DMS114 treated with DMSO at 0.1 percent for 48 hours (cell line): ENCODE measurements around the gene ABCB9.
"Not testable (repeated sequence)": the region's sequence is repeated elsewhere in the genome, so short reads cannot be mapped to it uniquely, and the experiment has no call there.

ENCODE experiments used
- DNase-seq: peaks from one replicate; lab custom pipeline; 2025; ENCODE audit not compliant: unreplicated experiment; lab: John Stamatoyannopoulos, UW

Gene ABCB9

DNA sequence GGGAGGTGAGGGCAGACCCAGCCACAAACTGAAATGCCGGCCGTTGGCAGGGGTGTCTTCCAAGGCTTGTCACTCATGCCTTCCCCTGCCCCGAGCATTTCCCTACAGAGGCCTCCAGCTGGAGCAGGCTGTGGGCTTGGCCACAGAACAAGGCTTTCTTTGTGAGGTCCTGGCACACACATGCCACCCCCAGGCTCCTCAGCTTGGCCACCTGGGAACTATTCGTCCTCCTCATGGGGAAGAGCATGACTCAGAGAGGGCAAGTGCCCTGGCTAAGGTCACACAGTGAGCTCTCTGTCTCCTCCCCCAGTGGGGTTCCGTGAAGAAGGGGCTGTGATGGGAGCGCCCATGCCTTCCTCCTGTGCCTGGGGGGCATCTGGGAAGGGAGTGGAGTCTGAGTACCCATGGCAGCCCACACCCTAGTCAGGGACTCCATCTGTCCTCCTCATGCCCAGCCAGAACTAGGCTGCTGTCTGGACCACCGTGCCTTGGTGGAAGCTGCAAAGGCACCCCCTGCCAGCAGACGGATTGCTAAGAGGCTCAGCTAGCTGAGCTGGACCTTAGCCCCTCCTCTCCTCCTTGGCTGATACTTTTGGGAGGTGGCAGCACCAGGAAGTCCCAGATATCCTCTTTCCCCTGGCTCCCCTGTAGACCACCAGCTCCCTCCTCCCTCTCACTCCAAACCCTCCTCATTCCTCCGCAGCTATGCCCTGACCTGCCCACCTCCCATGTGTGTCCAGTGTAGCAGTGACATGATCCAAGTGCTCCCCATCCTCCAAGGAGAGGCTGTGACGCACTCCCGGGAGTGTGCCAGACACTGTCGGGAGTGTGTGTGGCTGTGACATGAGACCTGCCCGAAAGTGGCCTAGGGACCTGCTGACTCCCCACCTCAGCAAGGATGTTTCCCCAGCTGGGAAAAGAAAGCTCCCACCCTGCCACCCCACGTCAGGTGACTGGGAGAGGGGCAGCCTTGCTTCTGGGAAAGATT lies 21.4 kb downstream of the ABCB9 start:
- no peak for DNase-seq

DNA sequence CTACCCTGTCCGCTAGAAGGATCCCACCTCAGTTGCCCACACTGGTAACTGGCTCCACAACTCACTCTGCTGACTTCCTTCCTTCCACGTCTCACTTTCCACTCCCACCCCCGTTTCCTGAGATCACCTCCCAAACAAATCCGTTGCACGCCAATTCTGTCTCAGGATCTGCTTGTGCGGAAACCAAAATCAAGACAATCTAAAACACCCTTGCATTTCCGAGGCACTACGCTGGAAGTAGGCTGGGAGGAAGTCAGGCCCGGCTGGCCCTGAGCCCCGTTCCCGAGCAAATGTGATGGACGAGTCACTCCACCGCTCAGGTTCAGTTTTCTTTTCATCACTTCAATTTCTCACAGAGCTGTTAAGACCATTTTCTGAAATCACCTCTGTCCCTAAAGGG lies 23.1 kb downstream of the ABCB9 start:
- no peak for DNase-seq

DNA sequence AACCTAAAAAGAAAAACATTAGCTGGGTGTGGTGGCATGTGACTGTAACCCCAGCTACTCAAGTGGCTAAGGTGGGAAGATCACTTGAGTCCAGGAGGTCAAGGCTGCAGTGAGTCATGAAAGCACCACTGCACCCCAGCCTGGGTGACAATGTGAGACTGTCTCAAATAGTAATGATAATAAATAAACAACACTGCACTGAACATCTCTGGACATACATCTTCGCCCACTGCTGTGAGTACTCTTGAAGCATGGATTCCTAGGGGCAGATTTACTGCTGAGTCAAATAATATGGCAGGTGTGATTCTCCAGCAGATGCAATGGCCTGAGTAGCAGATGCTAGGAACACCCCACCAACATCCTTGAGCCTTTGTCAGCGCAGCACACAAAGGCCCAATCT lies 23.6 kb downstream of the ABCB9 start:
- no peak for DNase-seq

DNA sequence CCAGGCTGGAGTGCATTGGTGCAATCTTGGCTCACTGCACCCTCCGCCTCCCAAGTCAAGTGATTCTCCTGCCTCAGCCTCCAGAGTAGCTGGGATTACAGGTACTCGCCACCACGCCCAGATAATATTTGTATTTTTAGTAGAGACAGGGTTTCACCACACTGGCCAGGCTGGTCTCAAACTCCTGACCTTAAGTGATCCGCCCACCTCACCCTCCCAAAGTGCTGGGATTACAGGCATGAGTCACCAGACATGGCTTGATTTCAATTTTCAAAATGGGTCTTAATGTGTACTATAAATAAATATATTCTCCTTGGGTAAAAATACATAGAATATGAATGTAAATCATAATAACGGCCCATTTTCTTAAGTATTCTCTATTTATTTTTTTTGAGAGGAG lies 24.9 kb downstream of the ABCB9 start:
- not testable (repeated sequence) for DNase-seq

DNA sequence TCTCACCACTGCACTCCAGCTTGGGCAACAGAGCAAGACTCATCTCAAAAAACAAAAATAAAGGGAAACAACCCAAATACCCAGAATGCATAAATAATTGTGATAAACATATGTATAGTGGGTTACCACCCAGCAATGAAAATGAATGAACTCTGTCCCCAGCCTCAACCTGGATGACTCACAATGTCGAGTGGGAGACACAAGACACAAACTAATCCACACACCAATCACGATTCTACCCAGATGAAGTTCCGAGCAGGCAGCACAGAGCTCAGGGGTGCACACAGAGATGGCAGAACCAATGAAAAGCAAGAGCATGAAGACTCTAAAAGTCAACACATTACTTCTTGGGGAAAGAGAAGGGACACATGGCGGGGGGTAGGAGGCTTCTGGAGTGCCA lies 27.1 kb downstream of the ABCB9 start:
- DNase-seq, result no peak

DNA sequence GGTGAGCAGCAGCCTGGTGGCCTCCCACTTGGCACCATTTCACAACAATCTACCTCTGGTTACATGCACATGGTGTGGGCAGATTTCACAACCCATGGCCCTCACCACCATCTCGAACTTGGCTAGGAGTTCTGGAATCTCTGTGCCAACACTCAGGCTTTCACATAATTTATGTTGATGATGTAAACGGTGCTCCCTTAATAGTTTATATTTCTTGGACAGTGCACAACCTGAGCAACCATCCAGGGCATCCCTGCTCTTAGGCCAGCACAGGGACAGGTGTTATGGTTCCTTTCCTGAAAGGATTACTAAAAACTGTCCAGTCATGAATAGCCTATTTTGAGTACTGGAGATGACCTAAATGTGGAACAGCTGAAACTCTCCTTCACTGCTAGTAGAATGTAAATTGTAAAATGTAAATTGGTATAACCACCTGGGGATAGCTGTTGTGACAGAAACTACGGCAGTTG lies 28.6 kb downstream of the ABCB9 start:
- no peak for DNase-seq

DNA sequence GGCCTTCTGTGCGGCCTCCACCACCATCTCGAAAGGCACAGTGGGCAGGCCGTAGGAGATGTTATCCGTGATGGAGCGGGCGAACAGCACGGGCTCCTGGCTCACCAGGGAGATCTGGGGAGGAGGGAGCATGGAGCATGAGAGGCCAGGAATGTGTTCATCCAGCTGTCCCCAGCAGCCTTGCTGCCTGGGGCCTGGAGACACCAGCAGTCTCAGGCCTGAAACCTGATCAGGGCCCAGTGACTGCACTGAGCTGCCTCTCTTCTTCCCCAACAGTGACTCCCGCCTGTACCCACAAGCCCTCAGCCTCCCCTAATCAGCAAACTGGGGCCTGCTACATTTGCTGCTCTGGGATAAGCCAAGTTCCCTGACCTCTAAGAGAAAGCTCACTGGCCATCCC lies 30.9 kb downstream of the ABCB9 start:
- no peak for DNase-seq

DNA sequence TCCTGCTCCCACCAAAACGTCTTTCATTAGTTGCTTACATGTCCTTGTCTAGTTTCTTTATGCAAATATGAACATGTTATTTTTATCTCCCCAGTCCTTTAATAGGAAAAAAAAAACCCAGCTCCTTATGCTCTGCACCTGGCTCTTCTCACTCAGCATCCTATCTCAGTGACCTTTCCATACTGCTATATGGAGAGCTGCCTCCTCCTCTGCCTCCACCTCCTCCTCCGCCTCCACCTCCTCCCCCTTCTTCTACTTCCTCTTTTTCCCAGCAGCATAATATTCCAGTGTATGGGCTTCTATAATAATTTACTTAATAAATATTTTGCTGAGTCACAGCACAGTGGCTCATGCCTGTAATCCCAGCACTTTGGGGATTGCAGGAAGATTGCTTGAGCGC lies 31.5 kb downstream of the ABCB9 start:
- no peak for DNase-seq

DNA sequence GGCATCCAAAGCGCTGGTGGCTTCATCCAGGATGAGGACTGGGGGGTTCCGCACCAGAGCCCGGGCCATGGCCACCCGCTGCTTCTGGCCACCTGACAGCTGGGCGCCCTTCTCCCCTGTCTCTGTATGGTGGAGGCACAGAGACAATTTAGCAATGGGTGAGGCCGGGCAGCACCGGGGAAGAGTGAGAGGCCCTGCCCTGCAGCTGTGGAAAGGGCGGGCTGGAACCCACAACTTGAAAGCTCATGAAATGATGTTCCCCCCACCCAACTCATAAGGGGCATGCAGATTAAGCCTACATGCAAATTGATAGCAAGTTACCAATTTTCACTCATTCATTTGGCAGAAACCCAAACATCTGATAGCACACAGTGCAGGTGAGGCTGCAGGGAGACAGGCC lies 34.1 kb downstream of the ABCB9 start:
- no peak for DNase-seq

DNA sequence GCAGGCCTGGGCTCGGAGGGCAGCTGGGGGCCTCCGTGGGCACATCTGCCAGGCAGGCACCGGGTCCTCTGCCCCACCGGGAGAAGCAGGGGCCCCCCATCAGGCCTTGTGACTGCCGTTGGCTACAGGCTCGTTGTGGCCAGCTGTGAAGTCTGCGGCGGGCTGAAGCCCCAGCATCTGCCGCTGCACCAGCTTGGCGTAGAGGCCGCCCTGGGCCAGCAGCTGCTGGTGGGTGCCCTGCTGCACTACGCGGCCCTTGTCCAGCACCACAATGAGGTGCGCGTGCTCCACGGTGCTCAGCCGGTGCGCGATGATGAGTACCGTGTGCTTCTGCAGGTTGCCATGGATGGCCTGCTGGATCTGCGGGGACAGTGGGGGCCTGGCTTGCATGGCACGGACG lies 36.5 kb downstream of the ABCB9 start:
- no peak for DNase-seq

DNA sequence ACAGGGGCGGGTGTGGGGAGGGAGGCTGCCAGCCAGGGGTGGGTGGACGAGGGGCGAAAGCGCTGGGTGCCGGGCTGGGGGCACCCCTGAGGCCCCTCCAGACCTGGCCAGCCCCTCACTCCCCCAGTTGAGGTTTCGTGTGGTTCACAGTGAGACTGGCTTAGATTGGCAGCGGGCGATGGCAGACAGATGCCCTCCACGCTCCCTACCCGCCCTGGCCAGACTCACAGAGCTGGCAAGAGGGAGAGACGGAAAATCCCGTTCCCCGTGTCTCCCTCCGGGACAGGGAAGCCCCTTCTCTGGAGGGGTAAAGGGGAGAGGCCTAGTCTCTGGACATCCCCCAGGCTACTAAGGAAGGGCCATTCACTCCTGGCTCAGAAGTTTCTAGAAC lies 37.1 kb downstream of the ABCB9 start:
- no peak for DNase-seq

DNA sequence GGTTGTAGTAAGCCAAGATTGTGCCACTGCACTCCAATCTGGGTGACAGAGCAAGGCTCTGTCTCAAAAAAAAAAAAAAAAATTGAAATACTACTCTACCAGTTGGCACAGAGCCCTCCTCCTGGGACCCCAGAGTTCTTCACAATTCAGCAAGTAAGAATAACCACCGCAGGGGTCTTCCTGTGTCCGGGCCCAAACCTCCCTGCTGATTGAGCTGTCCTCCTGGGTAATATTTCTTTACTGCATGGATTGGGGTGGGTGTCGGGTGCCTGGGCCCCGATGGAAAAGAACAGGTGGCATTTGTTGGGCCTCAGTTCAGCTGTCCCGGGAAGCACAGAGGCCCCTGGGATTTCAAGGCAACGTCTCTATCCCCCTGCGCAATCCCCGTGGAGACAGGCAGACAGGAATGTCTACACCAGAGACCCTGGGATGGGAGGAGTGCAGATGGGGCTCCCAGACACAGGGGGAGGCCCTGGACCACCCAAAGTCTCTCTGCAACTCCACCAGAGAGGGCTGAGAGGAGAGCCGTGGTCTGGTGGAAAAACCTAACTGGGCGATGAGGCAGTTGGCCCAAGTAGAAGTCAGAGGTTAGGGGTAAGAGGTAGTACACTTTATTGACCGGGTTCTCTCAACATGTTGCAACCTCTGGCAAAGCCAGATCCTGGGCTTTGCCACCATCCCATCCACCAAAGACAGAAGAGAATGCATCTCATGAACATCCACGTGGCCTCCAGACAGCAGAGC lies 37.7 kb downstream of the ABCB9 start:
- no peak for DNase-seq

DNA sequence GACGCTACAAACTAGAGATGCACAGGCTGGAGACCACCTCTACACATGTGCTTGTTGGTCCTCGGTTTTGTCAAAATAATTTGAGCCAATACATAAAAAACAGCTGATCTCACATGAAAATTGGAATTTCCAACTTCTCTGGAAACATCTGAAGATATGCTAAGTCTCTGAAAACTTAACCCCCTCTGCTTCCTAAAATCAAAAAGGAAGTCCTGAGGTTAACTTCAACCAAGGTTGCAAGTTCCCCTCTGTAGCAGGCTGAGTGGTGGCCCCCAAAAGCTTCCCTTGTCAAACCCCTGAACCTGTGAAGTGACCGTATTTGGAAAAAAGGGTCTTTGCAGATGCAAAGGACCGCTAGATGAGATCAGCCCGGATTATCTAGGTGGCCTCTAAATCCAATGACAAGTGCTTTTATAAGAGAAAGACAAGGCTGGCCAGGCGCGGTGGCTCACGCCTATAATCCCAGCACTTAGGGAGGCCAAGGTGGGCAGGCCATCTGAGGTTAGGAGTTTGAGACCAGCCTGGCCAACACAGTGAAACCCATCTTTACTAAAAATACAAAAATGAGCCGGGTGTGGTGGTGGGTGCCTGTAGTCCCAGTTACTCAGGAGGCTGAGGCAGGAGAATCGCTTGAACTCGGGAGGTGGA lies 38.4 kb downstream of the ABCB9 start:
- DNase-seq, result no peak

DNA sequence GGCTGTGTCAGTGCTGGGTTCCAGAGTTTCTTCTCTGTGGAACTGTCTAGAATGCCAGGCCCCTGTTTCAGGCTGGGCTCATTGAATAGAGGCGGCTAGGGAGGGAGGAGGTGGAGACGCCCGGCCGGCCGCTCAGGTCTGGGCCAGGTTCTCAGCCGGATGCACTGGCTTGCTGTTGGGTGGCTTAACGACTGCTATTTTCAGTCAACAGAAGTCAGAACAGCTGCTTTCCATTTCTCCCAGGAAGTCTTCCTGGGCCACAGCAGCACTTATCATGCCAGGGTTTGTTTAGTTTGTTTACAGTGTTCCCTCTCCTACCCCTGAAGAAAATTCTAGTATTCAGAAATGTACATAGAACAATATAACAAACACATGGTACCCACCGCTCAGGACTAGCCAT lies 44.3 kb downstream of the ABCB9 start:
- no peak for DNase-seq

DNA sequence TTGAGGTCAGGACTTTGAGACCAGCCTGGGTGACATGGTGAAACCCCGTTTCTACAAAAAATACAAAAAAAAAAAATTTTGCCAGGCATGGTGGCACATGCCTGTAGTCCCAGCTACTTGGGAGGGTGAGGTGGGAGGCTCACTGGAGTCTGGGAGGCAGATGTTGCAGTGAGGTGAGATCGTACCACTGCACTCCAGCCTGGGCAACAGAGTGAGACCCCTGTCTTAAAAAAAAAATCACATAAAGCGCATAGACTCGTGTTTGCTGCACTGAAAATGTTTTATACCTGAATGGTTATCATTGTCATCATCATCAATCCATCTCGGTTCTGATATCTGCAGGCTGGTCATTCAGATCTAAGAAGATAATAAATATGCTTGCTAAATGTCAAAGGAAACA lies 45.6 kb downstream of the ABCB9 start:
- DNase-seq, result no peak

DNA sequence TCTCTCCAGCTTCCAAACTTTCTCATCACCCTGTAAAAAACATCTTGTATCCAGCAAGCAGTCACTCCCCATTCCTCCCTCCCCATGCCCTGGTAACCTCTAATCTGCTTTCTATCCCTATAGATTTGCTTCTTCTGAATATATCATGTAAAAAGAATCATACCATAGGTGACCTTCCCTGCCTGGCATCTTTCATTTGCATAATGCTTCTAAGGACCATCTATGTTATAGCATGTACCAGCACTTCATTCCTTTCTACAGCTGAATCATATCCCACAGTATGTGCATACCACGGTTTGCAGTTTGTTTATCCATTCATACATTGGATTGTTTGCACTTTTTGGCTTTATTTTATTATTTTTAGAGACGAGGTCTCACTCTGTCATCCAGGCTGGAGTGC lies 47.4 kb downstream of the ABCB9 start:
- no peak for DNase-seq

DNA sequence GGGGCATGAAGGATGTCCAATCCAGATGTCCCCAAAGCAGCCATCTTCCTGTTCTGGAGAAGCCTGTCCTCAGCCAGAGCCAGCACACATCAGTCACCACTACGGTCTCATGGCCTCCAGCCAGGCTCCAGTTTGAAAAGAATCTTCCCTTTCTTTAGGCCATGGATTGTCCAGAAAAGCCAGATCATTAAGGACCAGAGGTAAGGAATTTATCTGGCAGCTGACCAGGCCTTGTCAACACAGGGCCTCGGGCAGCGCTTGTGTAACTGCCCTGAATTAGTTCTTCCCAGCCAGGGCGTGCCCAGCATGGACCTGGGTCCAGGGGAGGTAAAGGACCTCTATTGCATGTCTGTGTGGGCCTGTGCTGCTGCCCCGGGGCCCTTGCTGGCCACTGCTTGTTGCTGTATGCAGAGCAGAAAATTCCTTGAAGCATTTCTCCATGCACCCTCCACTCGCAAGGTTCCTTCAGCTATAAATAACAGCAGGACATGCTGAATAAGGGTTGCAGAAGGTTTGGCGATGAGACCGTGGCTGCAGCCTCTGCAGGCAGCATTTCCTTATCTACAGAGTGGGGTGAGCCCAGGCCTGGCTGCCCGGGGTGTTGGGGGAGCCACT lies 48.6 kb downstream of the ABCB9 start:
- DNase-seq, result no peak

DNA sequence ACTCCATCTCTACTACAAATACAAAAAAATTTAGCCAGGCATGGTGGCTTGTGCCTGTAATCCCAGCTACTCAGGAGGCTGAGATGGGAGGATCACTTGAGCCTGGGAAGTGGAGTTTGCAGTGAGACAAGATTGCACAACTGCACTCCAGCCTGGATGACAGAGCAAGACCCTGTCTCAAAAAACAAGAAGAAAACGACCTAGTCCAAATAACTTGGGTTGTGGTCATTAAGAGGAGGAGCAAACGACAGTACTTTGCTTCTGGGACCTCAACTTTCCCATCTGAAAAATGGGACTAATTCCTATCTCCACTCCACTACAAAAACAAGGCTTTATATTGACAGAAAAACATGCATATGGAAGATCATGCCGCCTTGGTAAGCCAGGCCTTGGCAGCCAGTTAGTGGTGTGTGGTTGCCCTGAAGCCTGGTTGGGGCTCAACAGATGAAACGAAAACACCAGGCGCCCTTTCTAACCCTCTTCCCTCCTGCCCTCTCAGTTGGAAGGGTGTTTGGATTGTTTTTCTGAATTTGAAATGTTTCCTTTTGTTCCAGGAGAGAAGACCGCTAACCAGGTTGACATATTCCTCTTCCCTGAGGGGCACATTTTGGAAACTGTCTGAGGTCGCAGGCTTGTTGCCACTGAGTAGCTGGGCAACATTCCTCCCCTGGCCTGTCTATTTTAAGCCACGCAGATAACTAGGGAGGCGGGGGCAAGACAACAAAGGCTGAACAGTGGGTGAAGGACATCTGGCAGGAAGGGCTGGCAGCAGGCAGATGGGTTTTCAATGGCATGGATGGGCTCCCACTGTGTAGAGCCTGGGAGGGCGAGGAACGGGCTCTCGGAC lies 56.6 kb downstream of the ABCB9 start:
- no peak for DNase-seq

DNA sequence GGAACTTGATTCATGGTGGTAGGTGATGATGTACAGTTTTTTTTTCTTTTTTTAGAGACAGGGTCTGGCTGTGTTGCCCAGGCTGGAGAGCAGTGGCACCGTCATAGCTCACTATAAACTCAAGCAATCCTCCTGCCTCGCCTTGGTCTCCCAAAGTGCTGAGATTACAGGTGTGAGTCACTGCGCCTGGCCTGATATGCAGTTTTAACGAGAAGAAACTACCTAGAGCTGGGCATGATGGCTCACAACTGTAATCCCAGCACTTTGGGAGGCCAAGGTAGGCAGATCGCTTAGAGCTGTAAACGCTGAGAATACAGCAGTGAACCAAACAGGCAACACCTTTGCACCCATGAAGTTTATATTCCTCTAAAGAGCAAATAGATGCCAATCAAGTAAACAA lies 57.3 kb downstream of the ABCB9 start:
- no peak for DNase-seq

DNA sequence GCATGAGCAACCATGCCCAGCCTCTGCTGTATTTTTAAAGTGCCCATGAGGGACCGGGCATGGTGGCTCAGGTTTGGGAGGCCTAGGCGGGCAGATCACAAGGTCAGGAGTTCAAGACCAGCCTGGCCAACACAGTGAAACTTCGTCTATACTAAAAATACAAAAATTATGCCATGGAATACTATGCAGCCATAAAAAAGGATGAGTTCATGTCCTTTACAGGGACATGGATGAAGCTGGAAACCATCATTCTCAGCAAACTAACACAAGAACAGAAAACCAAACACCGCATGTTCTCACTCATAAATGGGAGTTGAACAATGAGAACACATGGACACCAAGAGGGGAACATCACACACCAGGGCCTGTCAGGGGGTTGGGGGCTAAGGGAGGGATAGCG lies 61.0 kb downstream of the ABCB9 start:
- DNase-seq, result not testable (repeated sequence)
